Inflammatory macrophage treated with lipopolysaccharide for 4 hours (primary cell): ENCODE measurements around the gene RBBP8NL.
A peak's percentile ranks its signal among the peaks of the same experiment; 100 is the strongest.
"Not testable (repeated sequence)": the region's sequence is repeated elsewhere in the genome, so short reads cannot be mapped to it uniquely, and the experiment has no call there.

ENCODE experiments used
- DNase-seq: peaks from one replicate; pipeline ENCODE4 v3.0.0-alpha.2; 2020

The RBBP8NL gene

GRCh38 chr20:62390317-62391164 is 36.8 kb downstream of the RBBP8NL start:
- DNase-seq = no peak

DNA sequence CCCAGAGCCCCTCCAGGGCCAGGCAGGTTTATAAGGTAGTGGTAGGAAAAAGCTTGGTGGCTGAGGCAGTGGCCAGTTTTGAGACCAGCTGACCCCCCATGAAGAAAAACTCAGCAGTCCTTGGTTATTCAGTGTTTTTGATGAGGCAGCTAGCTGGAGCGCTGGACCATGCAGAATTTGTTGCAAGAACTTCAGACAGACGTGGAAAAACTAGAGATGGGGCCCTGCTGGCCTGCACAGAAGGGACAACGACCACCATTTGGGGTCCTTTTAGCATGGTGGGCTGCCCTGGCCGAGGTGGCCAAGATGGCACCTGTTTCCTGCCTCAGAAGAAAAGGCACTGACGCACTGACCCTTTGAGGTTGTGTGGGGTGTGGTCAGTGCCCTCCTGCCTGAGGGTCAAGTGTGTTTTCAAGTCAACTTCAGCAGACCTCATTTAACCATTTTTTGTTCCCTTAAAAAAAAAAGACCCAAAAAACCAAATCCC is 37.7 kb downstream of the RBBP8NL start:
- DNase-seq = no peak

- DNase-seq = no peak
These were observed 38.3 kb downstream of the RBBP8NL start for GRCh38 chr20:62388839-62389600.

- DNase-seq = no peak
These were observed 39.3 kb downstream of the RBBP8NL start for GRCh38 chr20:62387933-62388635.

DNA sequence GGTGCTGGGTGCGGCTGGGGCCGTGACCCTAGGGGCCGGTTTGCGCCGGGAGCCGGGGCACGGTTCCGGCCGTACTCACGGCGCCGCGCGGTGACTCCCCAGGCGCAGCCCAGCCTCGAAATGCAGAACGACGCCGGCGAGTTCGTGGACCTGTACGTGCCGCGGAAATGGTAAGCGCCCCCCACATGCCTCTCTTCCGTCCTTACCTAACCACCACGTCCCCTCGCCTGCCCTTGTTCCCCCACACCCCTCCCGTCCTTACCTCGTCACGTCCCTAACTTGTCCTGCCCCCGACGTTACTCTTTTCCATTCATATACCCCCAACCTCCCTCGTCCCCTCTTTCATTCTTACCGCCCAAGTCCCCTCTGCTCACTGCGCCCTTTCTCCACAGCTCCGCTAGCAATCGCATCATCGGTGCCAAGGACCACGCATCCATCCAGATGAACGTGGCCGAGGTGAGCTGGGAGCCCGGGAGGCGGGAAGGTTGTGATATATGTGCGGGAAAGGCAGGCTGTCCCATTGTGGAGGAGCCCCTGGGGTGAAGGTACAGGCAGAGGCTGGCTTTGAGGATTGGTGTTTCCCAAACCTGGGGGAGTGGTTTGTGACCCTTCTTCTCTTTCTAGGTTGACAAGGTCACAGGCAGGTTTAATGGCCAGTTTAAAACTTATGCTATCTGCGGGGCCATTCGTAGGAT is 40.0 kb downstream of the RBBP8NL start:
- DNase-seq = no peak

- peak; percentile 92 for DNase-seq
These were observed 40.7 kb downstream of the RBBP8NL start, which contains the start of gene RPS21 for GRCh38 chr20:62386383-62387218. Gene RPS21 (plus strand): TSS chr20:62387103. CDS start chr20:62387339, 236 bp downstream.

DNA sequence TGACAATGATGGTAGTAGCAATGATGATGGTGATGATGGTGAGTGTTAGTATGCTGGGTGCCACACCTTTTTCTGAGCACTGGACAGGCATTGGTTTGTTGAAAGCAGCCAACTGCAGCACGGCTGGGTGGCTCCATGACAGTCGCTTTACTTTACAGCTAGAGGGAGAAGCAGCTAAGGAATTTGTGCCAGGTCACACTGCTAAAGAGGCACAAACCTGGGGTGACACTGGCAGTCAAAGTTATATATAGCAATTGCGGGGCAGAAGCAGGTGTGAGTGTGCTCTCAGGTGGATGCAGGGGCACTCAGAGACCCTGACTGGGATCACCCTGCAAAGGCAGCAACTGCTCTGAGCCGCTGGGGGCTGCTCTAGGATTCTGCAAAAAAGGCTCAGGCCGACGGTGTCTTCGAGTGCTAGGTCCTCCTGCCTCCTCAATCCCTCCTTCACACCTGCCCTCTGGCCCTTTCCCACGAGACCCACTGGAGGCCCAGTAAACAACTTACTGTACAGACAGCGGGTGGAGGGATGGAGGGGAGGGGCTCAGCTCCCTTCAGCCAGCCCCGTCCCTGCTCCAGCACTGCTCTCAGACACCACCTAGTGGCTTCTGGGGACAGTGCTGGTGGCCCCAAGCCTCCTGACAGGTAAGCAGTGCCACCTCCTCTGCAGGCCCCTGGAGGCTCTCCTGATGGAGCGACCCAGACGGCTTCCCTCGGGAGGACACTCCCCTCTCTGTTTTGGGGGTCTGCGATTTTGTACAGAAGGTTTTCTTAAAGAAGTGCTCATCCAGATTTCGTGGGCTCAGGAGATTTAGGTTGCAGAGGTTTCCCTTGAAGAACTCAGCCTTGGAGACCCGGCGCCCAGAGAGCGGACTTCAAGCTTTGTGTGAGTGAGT is 44.8 kb downstream of the RBBP8NL start:
- DNase-seq = peak; percentile 64

- DNase-seq = no peak
These were observed 45.5 kb downstream of the RBBP8NL start for GRCh38 chr20:62381842-62382241.

DNA sequence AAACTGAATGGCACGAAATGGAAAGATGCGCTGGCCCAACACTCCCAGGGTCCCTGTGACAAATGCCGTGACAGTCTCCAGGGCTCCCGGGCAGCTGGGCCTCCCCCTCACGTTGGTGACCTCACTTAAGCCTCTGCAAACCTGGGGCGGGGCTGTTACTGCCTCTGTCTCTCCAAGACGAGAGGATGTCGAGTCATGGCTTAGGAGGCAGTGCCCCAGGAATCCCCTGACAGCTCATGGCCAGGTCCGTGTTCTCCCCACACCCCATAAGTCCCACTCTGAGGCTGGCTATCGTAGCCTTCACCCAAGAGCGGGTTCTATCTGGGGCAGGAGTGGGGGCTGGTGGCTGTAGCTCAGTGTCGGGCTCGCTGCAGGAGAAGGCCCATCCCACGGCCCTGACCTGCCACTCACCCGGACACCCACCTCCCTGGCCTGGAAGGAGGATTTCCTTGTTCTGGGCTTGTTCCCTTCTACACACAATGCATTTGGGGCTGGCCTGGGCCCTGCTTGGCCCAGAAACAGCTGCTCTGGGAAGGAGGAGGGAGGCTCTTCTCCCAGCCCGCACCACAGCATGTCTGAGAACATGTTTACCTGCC is 46.0 kb downstream of the RBBP8NL start:
- DNase-seq = peak; percentile 54

DNA sequence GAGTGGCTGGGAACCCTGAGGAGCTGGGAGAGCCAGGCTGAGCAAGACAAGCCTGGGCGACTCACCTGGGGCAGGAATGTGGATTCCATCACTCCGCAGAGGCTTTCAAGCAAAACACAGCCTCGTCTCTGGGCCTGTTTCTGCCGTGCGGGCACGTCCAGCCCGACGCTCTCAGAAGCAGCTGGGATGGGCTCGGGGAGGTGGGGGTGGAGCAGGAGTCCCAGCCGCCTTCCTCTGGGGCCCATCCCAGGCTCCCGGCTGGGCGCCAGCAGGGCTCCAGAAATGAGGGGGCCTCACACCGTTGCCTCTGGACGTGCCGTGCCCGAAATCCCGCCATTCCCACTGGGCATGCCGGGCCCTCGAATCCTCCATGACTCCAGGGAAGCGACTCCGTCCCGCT is 49.1 kb downstream of the RBBP8NL start:
- DNase-seq = no peak

- DNase-seq = no peak
These were observed 49.6 kb downstream of the RBBP8NL start for GRCh38 chr20:62377615-62378178.

DNA sequence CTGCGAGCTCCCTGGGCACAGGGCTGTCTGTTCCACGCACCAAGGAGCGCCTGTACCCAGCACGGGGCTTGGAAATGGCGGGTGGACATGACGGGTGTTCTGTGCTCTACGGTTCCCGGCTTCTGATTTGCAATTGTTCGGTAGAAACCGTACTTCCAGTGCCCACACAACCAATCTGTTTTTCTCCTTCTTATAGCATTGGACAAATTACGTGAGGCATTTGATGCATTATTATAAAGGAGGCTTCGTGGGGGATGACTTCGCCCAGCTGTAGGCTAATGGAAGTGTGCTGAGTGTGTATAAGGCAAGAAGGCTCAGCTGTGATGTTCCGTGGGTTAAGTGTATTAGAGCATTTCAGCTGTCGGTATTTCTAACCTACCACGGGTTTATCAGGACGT is 50.3 kb downstream of the RBBP8NL start:
- no peak for DNase-seq

DNA sequence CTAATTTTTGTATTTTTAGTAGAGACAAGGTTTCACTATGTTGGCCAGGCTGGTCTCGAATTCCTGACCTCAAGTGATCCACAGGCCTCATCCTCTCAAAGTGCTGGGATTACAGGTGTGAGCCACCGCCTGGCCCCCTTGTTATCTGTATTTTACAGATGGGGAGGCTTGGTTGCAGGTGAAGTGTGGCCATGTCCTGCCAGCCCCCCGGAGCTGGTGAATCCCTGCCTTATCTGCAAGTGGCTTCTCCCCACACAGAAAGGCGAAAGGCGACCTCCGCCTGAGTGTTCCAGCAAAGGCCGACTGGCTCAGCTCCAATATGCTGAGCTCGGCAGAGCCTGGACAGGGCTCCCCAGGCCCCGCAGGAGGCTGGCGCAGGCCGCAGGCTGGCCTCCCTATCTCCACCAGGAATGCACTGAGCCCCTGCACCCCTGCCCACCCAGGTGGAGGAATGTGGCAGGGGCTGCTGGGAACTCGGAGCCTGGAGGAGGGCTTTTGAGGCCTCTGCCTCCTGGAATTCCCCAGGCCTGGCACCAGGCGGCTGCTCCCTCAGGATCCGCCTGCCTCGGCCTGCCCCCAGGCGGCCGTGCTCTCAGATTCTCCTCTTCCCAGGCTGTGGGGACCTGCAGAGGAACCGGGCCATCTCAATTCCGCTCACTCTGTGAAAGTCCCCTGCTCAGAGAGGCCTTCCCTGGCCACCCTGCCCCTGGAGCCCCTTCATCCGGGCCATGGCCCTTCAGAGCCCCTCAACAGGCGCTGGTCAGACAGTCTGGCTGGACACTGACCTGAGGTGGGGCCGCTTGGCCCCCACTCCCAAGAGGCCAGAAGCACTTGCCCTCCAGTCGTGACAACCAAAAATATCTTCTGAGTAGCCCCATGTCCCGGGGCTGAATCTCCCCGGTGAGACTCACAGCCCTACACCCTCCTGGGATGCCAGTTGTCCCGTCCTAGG is 51.0 kb downstream of the RBBP8NL start:
- no peak for DNase-seq

DNA sequence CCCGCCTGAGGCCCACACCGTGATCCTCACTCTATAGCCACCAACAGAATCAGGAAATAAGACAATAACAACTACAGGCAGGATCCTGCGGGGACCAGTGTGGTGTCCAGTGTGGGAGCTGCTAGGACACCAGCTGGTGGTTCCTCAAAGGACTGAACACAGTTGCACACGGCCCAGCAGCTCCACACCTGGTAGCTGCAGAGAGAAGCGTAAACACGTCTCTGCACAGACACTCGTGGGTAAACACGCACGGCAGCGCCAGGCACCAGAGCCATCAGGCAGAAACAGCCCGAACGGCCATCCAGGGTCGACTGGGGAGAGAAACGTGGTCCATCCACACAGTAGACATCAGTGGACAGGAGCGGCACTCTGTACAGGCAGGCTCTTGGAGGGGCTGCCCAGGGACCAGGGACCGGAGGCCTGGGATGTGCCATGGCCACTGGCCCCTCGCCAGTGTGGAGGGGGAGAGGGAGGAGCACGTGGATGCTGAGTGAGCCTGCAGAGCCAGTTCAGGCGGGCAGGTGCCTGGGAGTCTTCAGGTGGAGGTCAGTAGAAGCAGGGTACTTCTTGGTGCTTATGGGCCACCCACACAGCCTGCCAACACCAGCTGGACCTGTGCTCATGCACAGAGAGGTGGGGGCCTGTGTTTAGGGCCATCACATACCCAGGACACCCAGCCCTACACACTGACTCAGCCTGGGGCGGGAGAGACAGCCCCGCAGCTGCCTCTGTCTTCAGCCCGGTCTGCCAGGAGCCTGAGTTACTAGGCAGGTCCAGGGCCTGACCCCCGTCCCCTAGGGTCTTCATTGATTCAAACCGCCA is 52.8 kb downstream of the RBBP8NL start:
- DNase-seq = no peak

DNA sequence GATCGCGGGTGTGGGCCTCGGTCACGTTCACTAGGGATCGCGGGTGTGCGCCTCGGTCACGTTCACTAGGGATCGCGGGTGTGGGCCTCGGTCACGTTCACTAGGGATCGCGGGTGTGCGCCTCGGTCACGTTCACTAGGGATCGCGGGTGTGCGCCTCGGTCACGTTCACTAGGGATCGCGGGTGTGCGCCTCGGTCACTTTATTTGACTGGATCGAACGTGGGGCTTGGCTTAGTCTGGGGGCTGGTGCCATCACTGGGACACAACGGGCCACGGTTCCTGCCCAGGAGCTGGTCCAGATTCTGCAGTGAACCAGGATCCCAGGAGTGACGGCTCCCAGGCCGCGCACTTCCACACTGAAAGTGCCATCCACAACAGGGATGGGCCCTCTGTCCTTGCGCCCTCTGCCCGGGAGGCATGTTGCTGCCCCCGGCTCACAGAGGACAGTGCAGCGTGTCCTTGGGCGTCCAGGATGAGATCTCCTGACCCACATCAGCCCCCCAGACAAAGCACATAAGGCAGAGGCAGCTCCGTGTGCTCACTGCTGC is 53.6 kb downstream of the RBBP8NL start:
- DNase-seq = not testable (repeated sequence)

DNA sequence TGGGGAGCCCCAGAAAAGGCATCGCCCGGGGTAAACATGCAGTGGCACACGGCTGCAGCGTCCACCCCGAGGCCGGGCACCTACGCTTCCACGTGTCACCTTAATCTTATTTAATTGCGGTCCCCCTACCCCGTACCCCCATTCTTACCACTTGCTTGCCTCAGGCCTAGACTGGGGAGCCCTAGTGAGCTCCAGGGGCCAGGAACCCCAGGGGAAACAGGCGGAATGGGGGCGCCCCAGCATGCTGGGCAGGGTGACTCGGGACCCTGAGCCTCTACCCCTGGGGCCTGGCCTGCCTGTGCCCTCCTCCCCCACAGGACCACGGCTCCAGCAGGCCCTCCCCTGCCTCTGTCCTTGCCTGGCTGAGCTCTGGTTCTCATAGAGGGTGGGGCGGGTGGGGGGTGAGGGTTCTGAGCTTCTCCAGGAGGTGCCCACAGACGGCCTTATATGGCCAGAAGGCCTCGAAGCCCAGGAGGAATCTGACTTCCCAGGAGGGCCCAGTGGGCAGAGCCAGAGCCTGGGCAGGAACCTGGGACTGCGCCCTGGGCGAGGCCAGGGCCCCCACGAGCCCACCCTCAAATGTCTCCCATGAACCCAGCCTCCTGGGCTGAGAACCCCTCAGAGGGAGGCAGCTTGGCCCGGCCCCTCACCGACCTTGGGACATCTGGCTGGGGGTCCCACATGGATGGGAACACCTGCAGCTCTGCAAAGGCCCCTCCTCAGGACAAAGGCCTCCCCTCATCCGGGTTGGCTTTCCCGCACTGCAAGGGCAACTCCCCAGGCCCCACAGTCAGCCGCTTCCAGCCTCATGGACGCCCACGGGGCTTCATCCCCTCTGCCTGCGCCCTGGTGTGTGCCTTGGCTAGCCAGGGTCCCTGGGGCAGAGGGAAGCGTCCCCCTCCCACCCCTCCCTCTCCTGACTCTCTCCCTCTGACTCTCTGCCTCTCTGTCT is 55.0 kb downstream of the RBBP8NL start:
- no peak for DNase-seq
